Inferior parietal cortex (tissue), 1 donor: ENCODE results near the gene ZC3H15.
"Not testable (repeated sequence)": the region's sequence is repeated elsewhere in the genome, so short reads cannot be mapped to it uniquely, and the experiment has no call there.

Experiments
- DNase-seq: peaks from one replicate; pipeline ENCODE4 v3.0.0-alpha.2; 2016; ENCODE audit errors: extremely low spot score

Gene ZC3H15

DNA sequence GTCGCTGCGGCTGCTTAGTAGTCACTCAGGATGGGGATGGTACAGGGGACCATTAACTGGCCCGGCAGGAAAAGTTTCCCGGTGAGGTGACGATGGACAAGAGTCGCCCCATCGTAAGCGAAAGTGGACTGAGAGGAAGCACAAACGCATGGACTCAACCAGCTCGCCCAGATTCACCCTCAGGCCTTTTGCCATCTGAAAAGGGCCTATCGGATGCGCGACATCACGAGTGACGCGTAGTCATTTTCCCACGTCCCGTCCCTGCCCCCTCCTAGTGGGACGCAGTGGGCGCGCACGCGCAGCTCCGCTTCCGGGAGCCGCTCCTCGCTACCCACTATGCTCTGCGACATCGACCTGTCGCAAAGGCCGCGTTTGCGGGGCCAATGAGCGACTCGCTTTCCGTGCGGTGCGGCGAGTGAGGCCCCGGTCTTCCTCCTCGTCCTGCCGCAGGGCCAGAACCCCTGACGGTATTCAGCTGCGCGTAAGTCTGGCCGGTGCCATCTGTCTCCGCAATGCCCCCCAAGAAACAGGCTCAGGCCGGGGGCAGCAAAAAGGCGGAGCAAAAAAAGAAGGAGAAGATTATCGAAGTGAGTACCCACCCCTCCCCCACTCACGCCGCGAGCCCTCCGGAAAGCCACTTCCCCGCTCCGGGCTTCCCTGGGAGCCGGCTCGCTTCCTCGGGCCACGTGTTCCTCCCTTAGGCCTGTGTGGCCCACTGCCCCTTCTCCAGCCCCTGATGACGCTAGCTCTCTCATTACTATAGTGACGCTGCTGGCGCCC lies at the start of gene ZC3H15:
Gene ZC3H15 (plus strand): TSS at position 390 of the 780 bp plus-strand sequence. CDS start 123 bp downstream, at position 513.
- peak; percentile 98 for DNase-seq

DNA sequence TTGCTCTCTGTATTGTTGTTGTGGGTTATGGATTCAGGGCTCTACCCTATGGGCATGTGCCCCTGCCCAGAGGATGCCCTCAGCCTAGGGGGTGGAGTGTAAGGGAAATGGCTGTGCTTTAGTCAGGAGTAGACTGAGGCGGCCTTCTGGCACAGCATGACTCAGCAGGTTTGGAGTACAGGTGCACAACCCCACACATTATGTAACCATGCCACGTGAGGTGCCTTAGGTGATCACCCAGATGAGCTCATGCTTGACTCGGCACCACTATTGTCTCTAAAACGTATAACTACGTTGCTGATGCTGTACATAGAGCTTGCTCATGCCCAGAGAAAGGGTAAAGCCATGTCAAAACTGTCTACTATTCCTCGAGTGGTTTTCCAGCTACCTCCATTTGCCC lies 48.3 kb upstream of the ZC3H15 start:
- DNase-seq = no peak

DNA sequence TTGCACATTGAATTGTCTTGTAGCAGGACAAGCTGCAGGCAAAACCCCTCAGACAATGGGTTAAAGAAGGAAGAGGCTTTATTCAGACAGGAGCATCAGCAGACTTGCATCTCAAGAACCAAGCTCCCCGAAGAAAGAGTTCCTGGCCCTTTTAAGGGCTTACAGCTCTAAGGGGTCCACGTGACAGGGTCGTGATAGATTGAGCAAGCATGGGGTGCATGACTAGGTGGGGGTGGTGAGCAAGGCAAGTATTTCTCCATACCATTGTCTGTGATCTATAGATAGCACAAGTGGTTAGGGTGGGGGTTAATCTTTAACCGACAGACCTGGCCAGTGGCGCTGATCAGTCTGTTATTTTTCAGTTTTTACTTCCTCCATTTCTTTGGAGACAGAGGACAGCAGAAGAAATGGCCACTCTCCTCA lies 46.4 kb upstream of the ZC3H15 start:
- DNase-seq = not testable (repeated sequence)

DNA sequence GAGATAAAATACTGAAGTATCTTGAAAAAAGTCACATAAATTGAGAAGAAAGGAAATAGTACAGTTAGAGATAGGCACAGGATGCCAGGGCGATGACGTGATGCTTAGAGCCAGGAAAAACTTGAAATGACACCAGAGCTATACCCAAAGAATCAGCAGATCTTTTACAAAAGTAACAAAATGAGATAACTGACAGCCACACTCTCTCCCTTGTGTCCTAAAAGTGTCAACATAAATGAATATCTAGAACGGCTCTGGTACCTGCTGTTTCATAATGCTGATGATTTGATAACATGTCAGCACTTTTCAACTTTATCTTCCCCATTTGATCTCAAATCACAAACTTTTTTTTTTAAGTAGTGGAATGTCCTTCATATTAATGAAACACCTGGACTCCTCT lies 45.6 kb upstream of the ZC3H15 start:
- no peak for DNase-seq

DNA sequence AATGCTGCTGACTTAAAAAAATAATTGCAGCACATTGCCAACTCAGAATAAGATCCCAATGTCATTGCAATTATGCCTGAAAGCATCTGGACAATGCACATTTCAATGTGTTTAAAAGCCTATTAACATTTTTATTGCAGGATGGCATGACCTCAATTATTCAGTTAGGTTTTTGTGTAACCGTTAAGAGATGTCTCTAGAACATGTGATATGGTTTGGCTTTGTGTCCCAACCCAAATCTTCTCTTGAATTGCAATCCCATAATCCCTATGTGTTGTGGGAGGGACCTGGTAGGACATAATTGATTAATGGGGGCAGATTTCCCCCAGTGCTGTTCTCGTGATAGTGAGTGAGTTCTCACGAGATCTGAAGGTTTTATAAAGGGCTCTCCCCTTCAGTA lies 43.2 kb upstream of the ZC3H15 start:
- DNase-seq = no peak

DNA sequence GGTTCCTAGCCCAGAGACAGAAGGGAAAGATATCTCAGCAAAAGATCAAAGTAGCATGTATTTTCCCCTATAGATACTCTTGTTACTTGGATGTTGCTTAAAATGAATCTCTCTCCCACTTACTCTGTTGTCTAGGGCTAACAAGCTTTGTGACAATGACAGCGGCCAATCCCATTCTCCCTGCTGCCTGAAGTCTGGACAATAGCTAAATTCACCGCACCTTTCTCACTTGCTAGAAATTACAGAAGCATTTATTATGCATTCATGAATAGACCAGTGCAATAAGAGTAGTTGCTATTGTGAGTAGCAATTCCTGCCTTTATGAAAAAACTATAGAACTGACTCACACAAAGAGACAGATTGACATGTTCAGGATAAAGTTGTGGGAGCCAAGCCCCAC lies 42.2 kb upstream of the ZC3H15 start:
- DNase-seq = no peak

DNA sequence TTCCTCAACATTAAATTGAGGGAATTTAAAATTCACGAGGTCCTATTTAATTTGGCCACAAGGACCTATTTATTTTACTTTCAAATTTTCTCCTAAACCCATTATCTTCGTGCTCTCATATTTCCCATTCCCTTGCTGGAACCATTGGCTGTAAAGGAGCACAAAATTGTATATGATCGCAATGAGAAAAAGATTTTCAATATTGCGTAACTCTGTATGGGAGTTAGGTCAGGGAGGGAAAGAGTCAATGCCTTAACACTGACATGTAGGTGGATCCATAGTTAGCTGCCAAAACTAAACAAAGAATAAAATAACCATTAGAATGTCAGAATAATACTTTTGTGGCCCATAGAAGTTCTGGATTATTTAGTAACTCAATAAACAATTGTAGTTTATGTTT lies 40.6 kb upstream of the ZC3H15 start:
- no peak for DNase-seq

DNA sequence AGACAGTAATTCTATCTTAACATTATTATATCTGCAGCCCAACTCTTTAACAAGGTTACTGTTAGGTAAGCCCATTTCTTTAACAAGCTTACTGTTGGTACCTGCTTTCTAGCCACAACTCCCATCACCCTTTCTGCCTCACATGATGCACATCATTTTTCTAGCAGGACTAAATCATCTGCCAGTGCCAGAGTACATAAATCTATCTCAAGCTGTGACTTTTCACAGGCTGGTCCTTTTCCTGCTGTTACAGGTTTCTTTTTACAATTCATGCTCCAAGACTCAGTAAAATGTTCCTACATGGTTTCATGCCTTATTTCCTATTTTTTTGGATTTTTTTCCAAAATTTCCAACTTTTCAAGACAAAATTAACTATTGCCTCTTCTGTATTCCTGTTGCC lies 30.4 kb upstream of the ZC3H15 start:
- no peak for DNase-seq

DNA sequence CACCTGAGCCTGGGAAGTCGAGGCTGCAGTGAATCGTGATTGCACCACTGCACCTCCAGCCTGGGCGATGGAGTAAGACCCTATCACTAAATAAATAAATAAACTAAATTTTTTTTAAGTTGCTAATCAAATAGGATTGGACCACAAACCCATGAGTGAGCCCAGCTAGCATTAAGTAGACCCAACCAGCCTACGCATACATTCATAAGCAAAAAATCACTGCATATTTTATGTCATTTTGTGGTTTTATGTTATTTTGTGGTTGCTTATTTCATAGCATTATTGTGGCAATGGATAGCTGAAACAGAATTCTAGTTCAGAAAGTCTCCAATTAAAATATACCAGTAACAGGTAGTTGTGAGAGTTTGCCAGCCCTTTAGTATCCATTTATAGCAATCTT lies 29.1 kb upstream of the ZC3H15 start:
- no peak for DNase-seq

DNA sequence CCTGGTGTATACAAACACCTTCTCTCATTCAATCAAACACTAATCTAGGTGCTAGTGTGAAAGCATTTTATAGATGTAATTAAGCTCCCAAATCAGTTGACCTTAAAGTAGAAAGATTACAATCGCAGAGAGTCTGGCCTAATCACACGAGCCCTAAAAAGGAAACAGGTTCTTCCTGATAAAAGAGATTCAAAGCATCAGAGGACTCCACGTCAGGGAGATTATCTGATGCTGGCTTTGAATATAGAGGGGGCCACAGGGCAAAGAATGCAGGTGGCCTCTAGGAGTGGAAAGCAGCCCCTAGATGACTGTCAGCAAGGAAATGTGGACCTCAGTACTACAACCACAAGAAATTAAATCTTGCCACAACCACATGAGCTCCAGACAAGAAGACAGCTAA lies 28.2 kb upstream of the ZC3H15 start:
- no peak for DNase-seq

DNA sequence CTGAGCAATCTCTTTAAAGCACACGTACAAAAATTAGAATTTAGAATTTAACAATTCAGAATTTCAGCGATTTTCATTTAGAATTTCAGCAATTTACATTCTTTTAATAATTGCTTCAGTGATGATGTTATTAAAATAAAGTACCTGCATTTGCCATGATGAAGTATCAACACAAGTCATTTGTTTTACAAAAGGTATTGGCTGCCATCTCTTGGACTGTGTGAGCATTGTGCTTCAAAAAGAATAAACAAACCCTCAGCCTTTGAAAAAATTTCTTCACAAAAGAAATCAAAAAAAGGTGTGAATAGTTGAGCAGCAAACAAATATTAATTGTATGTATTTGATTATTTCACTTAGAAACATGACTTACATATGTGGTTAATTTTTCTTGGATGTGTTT lies 27.1 kb upstream of the ZC3H15 start:
- peak; percentile 21 for DNase-seq

DNA sequence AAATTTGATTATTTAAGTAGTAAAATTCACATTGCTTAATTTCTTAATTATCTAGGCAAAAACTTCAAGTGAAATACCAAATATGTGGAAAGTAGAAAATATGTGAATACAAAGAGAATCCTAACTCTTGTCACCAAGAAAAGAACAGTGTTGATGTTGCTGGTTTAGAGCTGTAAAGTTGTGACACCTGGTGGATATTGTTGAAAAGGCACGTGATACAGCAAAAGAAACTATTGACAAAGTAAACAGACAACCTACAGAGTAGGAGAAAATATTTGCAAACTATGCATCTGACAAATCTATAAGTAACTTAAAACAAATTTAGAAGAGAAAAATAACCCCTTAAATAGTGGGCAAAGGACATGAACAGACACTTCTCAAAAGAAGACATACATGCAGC lies 25.6 kb upstream of the ZC3H15 start:
- no peak for DNase-seq

DNA sequence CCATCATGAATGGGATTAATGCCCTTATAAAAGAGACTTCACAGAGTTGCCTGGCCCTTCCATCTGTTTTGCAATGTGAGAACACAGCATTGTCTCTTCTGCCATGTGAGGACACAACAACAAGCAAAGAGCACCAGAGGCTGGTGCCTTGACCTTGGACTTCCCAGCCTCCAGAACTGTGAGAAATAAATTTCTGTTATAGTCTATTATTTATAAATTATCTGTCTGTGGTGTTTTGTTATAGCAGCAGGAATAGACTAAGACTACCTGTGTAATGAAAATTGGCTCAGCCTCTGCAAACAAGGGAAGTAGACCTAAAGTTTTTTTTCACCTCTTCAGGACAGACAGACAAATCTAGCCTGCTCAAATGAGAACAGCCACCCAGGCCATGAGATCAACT lies 19.3 kb upstream of the ZC3H15 start:
- DNase-seq = no peak

DNA sequence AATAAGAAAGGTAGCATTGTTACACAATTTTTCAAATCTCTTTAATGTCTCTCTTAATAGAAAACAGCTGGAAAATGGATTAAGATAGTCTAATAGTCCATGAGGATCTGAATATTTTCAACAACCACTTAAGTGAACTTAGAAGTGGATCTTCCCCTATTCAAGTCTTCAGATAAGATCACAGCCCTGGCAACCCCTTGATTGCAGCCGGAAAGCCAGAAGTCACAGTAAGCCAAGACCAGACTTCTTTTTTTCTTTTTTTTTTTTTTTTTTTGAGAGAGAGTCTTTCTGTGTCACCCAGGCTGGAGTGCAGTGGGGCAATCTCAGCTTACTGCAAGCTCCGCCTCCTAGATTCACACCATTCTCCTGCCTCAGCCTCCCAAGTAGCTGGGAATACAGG lies 18.6 kb upstream of the ZC3H15 start:
- DNase-seq = no peak

DNA sequence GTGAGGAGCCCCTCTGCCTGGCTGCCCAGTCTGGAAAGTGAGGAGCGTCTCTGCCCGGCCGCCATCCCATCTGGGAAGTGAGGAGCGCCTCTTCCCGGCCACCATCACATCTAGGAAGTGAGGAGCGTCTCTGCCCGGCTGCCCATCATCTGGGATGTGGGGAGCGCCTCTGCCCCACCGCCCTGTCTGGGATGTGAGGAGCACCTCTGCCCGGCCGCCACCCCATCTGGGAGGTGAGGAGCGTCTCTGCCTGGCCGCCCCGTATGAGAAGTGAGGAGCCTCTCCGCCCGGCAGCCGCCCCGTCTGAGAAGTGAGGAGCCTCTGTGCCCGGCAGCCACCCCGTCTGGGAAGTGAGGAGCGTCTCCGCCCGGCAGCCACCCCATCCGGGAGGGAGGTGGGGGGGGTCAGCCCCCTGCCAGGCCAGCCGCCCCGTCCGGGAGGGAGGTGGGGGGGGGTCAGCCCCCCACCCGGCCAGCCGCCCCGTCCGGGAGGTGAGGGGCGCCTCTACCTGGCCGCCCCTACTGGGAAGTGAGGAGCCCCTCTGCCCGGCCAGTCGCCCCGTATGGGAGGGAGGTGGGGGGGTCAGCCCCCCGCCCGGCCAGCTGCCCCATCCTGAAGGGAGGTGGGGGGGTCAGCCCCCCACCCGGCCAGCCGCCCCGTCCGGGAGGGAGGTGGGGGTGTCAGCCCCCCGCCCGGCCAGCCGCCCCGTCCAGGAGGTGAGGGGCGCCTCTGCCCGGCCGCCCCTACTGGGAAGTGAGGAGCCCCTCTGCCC lies 13.2 kb upstream of the ZC3H15 start:
- not testable (repeated sequence) for DNase-seq

DNA sequence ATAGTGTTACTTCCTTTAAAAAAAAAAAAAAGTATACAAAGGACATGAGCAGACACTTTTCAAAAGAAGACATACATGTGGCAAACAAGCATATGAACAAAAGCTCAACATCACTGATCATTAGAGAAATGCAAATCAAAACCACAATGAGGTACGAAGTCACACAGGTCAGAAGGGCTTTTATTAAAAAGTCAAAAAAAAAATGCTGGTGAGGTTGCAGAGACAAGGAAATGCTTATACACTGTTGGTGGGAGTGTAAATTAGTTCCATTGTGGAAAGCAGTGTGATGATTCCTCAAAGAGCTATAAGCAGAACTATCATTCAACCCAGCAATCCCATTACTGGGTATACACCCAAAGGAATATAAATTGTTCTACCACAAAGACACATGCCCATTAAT lies 11.8 kb upstream of the ZC3H15 start:
- not testable (repeated sequence) for DNase-seq

DNA sequence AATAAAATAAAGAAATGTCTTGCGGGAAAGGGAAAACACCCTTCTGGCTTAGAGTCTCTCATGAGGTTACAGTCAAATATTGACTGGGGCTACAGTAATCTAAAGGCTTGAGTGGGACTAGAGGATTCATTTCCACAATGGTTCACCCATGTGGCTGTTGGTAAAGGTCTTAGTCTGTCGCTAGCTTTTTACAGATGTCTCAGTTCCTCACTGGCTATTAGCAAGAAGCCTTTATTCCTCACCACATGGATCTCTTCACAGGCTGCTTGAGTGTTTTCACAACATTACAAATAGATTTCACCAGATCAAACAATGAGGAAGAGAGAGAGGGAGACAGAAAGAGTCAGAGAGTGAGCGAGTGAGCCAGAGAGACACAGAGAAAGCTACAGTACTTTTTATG lies 8.3 kb upstream of the ZC3H15 start:
- no peak for DNase-seq

DNA sequence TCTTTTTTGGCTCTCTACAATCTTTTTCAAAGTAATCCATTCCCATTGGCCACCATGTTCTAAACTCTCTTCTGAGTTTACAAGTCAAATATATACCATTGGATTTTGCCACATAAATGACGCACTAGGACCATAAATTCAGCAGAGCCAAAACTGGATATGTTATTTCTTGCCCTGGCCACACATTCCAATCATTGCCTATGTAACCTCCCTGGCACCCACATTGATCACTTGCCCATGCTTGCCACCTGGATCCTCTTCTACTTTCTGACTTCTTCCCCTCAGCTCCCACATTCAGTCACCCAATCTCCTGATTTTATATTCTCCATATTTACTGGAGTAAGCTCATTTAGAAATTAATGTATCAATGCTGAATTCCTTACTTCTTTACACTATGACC lies 5.1 kb upstream of the ZC3H15 start:
- no peak for DNase-seq

DNA sequence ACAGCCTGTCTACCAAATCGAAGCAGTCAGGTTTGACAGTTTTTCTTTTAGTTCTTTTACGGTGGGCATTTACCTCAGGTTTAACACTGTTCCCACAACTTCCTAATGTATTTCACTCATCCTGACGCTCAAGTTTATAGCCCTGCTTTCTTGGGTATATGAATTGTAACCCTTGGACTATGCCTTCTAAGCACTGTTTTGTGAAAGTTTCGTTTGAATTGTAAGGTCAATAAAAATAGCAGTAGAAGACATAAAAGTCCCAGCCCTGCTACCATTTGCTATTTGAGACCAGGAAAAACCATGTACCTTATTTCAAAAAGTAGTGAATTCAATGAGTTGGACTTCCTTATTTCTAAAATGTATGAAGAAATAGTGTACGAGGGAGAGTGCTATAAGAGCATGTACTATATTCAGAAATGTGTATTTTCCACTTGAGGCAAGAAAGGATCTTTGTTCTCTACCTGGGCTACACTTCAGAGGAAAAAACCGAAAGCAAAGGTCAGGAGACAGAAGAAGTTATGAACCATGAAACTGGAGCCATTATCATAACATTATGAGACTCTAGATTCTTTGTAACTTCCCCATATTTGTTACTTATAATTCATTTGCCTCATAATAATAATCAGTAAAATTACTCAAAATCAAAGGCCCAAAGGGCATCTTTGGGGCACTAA lies 1.9 kb upstream of the ZC3H15 start:
- DNase-seq = no peak

DNA sequence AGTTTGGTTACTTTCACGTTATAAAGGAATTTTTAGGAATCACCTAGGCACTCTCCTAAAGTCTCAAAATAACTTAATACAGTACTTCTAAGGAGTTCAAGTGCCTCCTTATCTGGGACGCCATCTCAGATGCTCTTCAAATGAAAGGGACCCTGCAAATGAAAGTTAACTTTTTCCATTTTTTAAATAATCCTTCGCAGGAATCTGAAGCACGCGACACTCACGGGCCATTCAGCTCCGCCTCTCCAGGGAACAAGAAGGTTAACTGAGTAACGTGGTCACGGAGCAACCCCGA lies 537 bp upstream of the ZC3H15 start:
- DNase-seq = no peak

DNA sequence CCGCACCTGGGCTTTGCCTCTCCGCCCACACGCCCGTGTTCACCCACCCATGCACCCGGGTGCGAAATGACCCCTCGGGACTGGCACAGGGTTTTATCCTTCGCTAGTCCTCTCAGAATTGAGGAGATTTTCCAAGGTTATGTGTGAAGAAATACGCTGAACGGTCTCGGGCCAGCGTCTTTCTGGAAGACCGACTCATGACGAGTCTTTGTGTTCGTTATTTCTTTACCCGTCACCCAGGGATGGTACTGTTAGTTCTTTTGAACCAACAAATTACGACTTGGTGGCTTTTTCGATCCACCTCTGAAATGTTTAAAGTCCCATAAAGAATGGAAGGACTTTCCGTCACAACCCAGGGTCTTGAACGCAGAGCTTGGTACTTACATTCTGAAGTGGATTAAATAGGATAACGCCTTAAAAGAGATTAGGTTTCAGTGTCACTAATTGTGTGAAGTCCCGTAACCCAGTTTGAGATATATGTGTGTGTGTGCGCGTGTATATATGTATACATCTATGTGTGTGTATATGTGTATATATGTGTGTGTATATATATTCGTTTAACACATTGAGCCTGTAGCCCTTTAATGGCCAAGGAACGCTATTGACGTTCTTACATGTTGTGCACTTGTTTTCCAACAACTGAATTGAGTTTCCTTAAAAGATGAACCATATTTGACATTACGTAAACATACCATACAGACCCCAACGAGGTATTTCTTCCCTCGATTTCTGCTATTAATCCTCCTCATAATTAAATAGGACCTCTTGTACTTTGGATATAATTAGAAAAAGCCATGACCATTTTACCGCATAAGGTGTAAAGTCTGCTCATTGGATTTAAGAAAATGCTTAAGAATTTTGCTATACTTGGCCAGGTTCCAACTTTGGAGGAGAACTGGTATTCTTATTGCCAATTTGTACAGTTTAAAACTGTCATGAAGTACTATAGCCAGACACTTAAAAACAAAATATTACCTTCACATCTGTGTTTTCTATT lies 889 bp downstream of the ZC3H15 start:
- peak; percentile 22 for DNase-seq
